A549 (cell line): ENCODE results near the gene ARHGDIG. TPM values are rescaled to one million over a fixed set of nuclear protein-coding genes. Genes with fewer than 3 reads are reported as not detected.
A peak's percentile ranks its signal among the peaks of the same experiment; 100 is the strongest.

ENCODE experiments used
- ATAC-seq, 2 experiments: fragments of 200-7000 bp in 1 of 2; fragments of >200 bp in 1 of 2; cut with Nextera tagmentation in 1 of 2; cut with Tn5 transposase in 1 of 2; 3 replicates each; pipeline versions ENCODE4 v1.8.0 to v1.9.1; 2018 to 2020; ENCODE audit warnings: mild to moderate bottlenecking in 1 of 2, moderate library complexity in 1 of 2
- CTCF ChIA-PET: fragments of 300-600 bp; sonication (Branson Sonifier 250); formaldehyde crosslinking; extraction: SDS; loops from one replicate; lab custom pipeline; 2021; ENCODE audit warnings: antibody characterized with exemption, inconsistent platforms; lab: Yijun Ruan, JAX
- POLR2A ChIA-PET: fragments of 350-600 bp; formaldehyde crosslinking; extraction: SDS; loops from one replicate; lab custom pipeline; 2021; ENCODE audit warnings: antibody characterized with exemption, inconsistent platforms; lab: Yijun Ruan, JAX
- DNase-seq, 2 experiments: peaks; one replicate each; pipeline versions ENCODE4 v3.0.0 to v3.0.0-alpha.2; 2011 to 2016; ENCODE audit warnings: low read depth in 1 of 2, low spot score in 1 of 2
- FAIRE-seq: peaks from 2 replicates; lab custom pipeline; 2011; peaks lifted over from hg19 to GRCh38; lab: Jason Lieb, UNC
- H3K27ac ChIP-seq, 2 experiments: fragments of >200 bp; sonication (Bioruptor Twin); formaldehyde crosslinking; 3 replicates each; pipeline ENCODE4 v1.5.1; 2016 to 2017
- H3K4me1 ChIP-seq: fragments of >200 bp; sonication (Bioruptor Twin); formaldehyde crosslinking; 3 replicates; pipeline ENCODE4 v1.6.1; 2016
- H3K4me2 ChIP-seq: fragments of >200 bp; sonication (Bioruptor Twin); formaldehyde crosslinking; 3 replicates; pipeline ENCODE4 v1.6.1; 2016
- H3K4me3 ChIP-seq: fragments of >200 bp; sonication (Bioruptor Twin); formaldehyde crosslinking; 3 replicates; pipeline ENCODE4 v1.5.1; 2016
- H3K9me3 ChIP-seq: fragments of >200 bp; sonication (Bioruptor Twin); formaldehyde crosslinking; 3 replicates; pipeline ENCODE4 v1.6.1; 2016
- BHLHE40 ChIP-seq: IDR thresholded peaks from 2 replicates; pipeline ENCODE4 v1.6.1; 2012; ENCODE audit warnings: low read depth, low read length, inconsistent platforms
- CBX2 ChIP-seq: fragments of 200-600 bp; sonication (generic); IDR thresholded peaks from 2 replicates; pipeline ENCODE4 v1.6.1; 2016; ENCODE audit warnings: low read depth, mild to moderate bottlenecking, borderline replicate concordance
- CEBPB ChIP-seq, 2 experiments: fragments of >200 bp in 1 of 2; sonication (Bioruptor Twin) in 1 of 2; formaldehyde crosslinking in 1 of 2; IDR thresholded peaks; 2 replicates each; pipeline ENCODE4 v1.6.1; 2012 to 2016
- CHD2 ChIP-seq: fragments of 150-350 bp; IDR thresholded peaks from 2 replicates; pipeline ENCODE4 v1.6.1; 2014; ENCODE audit warnings: low read length; ENCODE audit not compliant: partially characterized antibody
- EP300 ChIP-seq, 2 experiments: fragments of >200 bp; sonication (Bioruptor Twin); formaldehyde crosslinking; IDR thresholded peaks; 2 replicates in 1 of 2; 3 replicates in 1 of 2; pipeline ENCODE4 v1.6.1; 2016 to 2017
- ESRRA ChIP-seq: fragments of 150-350 bp; IDR thresholded peaks from 2 replicates; pipeline ENCODE4 v1.6.1; 2014; ENCODE audit warnings: mild to moderate bottlenecking, low read length, borderline replicate concordance
- HDAC2 ChIP-seq: fragments of 200-600 bp; sonication (generic); IDR thresholded peaks from 2 replicates; pipeline ENCODE4 v1.6.1; 2016
- HOXB5 ChIP-seq: fragments of 250-450 bp; sonication (Bioruptor Pico); IDR thresholded peaks from 2 replicates; pipeline ENCODE4 v1.5.0; 2020; ENCODE audit warnings: mild to moderate bottlenecking, moderate library complexity
- JUNB ChIP-seq: fragments of >200 bp; sonication (Bioruptor Twin); formaldehyde crosslinking; IDR thresholded peaks from 2 replicates; pipeline ENCODE4 v1.6.1; 2016
- KDM5A ChIP-seq: fragments of 200-600 bp; sonication (generic); IDR thresholded peaks from 2 replicates; pipeline ENCODE4 v1.6.1; 2016; ENCODE audit warnings: antibody characterized with exemption, mild to moderate bottlenecking
- MYC ChIP-seq: IDR thresholded peaks from 2 replicates; pipeline ENCODE4 v1.6.1; 2012; ENCODE audit warnings: mild to moderate bottlenecking, inconsistent platforms, low read length, improper control_type of control experiment, borderline replicate concordance
- NR3C1 ChIP-seq: fragments of >200 bp; sonication (Bioruptor Twin); formaldehyde crosslinking; IDR thresholded peaks from 3 replicates; pipeline ENCODE4 v1.6.1; 2017
- RAD21 ChIP-seq, 2 experiments: fragments of >200 bp in 1 of 2; sonication (Bioruptor Twin) in 1 of 2; formaldehyde crosslinking in 1 of 2; IDR thresholded peaks in 1 of 2; conservative IDR thresholded peaks in 1 of 2; 2 replicates in 1 of 2; 3 replicates in 1 of 2; pipeline ENCODE4 v1.6.1; 2012 to 2018; ENCODE audit warnings: inconsistent platforms in 1 of 2
- SREBF2 ChIP-seq: fragments of 450-650 bp; IDR thresholded peaks from 2 replicates; pipeline ENCODE4 v1.6.1; 2014; ENCODE audit warnings: mild to moderate bottlenecking, moderate library complexity
- TP53 ChIP-seq: fragments of 250-450 bp; sonication (Bioruptor Pico); IDR thresholded peaks from 2 replicates; pipeline ENCODE4 v1.5.0; 2021; ENCODE audit warnings: mild to moderate bottlenecking, moderate library complexity
- ZFP36 ChIP-seq: fragments of 450-650 bp; IDR thresholded peaks from 2 replicates; pipeline ENCODE4 v1.6.1; 2014; ENCODE audit warnings: borderline replicate concordance; ENCODE audit not compliant: partially characterized antibody
- ZNF302 ChIP-seq: fragments of 250-450 bp; sonication (Bioruptor Pico); IDR thresholded peaks from 2 replicates; pipeline ENCODE4 v1.9.0; 2021; ENCODE audit warnings: inconsistent platforms, mild to moderate bottlenecking, moderate library complexity
- WGBS: methylation state at CpG from one replicate; pipeline ENCODE4 v1.1.6; 2017; ENCODE audit errors: missing lambda C conversion rate; 5-methylcytosine and 5-hydroxymethylcytosine counted together
- polyA minus RNA-seq: library from RNA; depleted of rRNA, polyadenylated mRNA; stranded (reverse); fragments of >200 nt; gene quantifications from 2 replicates; pipeline ENCODE4 v1.2.3, GENCODE V29; 2011; rRNA and poly(A)+ RNA removed
- polyA plus RNA-seq, 4 experiments: library from polyadenylated mRNA; depleted of rRNA in 3 of 4; stranded (reverse); fragments of >200 nt; fragmentation: RNase III in 1 of 4; extraction: RNeasy Plus Mini Kit Qiagen cat#74134 plus additional on column Dnase treatment in 1 of 4; gene quantifications; 2 replicates in 3 of 4; 3 replicates in 1 of 4; pipeline ENCODE4 v1.2.3, GENCODE V29; 2011 to 2017
- TF ChIP-seq, protein P1 (sequence below): fragments of >200 bp; sonication (Bioruptor Twin); formaldehyde crosslinking; IDR thresholded peaks from 2 replicates; pipeline ENCODE4 v1.6.1; 2016
- TF ChIP-seq, protein P2 (sequence below): fragments of 250-450 bp; sonication (Bioruptor Pico); IDR thresholded peaks from 2 replicates; pipeline ENCODE4 v1.5.0; 2021; ENCODE audit warnings: mild to moderate bottlenecking, moderate library complexity, borderline replicate concordance
- TF ChIP-seq, protein P3 (sequence below): fragments of 200-600 bp; sonication (generic); IDR thresholded peaks from 2 replicates; pipeline ENCODE4 v1.6.1; 2016; ENCODE audit warnings: antibody characterized with exemption, mild to moderate bottlenecking, moderate library complexity

Gene ARHGDIG
- polyA plus RNA-seq (2011; rRNA removed) (0.82 and 1.1 TPM in 2 replicates), polyA plus RNA-seq (2017; fragmentation: RNase III; extraction: RNeasy Plus Mini Kit Qiagen cat#74134 plus additional on column Dnase treatment) (1.3 to 1.9 TPM (median 1.4 TPM) in 3 replicates), polyA minus RNA-seq (0.83 and 0.97 TPM in 2 replicates)
- polyA plus RNA-seq (2012; cell fraction: cytosol; rRNA removed), result 2.8 and 3.7 TPM in 2 replicates
- 5.4 and 5.6 TPM in 2 replicates for polyA plus RNA-seq (2012; cell fraction: nucleus; rRNA removed)

DNA sequence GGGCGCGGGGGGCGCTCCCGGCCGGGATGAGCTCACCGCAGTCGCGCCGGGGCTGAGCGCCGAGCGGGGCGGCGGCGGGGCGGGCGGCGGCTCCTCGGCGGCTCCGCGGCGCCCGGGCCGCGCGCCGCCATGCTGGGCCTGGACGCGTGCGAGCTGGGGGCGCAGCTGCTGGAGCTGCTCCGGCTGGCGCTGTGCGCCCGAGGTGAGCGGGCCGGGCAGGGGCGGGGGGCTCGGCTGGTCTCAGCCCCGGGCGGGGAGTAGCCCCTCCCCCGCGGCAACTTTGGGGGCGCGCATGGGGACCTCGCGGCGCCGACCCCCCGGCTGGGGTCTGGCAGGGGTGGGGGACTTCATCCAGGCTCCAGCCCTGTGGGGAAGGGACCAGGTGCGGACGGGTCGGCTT, at the start of gene ARHGDIG:
TSS of gene ARHGDIG (plus strand) at position 40 of the 400 bp plus-strand sequence. CDS start at position 130, 90 bp downstream.
- ATAC-seq (no peak), DNase-seq (no peak), FAIRE-seq (no peak)
- POLR2A ChIA-PET, result no interaction called here
- no peaks in the 10 kb centered on the region for H3K9me3 ChIP-seq
- peak within 1 kb of the TSS; percentile 57 for H3K4me3 ChIP-seq
- H3K27ac ChIP-seq, result peak within 1 kb of the TSS; percentile 63 to 89
- CTCF ChIA-PET, result interaction anchor here (1.3 to 2.2 kb wide), 2 partner anchors 82 to 184 kb away, joined by 5 read pairs; no protein-coding TSS in a partner anchor
- peaks cover 6% of the 10 kb centered on the region; the same call in 1 of the 3 replicates for H3K4me1 ChIP-seq
- TF ChIP-seq SREBF2 (no peak), ESRRA (no peak), CEBPB (IDR thresholded peaks at IDR 0.05) (no peak), HOXB5 (CRISPR knock-in tag) (no peak), ZFP36 (no peak), MYC (no peak), EP300 (IDR thresholded peaks at IDR 0.05) (no peak)
- TF ChIP-seq, protein P1, sequence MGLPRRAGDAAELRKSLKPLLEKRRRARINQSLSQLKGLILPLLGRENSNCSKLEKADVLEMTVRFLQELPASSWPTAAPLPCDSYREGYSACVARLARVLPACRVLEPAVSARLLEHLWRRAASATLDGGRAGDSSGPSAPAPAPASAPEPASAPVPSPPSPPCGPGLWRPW, result no peak
- TF ChIP-seq, protein P2, sequence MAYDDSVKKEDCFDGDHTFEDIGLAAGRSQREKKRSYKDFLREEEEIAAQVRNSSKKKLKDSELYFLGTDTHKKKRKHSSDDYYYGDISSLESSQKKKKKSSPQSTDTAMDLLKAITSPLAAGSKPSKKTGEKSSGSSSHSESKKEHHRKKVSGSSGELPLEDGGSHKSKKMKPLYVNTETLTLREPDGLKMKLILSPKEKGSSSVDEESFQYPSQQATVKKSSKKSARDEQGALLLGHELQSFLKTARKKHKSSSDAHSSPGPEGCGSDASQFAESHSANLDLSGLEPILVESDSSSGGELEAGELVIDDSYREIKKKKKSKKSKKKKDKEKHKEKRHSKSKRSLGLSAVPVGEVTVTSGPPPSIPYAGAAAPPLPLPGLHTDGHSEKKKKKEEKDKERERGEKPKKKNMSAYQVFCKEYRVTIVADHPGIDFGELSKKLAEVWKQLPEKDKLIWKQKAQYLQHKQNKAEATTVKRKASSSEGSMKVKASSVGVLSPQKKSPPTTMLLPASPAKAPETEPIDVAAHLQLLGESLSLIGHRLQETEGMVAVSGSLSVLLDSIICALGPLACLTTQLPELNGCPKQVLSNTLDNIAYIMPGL, result no peak
- H3K4me2 ChIP-seq, result peak within 1 kb of the TSS; percentile 99
- WGBS, result 22% methylated on average over 11 of the region's 54 CpGs

DNA sequence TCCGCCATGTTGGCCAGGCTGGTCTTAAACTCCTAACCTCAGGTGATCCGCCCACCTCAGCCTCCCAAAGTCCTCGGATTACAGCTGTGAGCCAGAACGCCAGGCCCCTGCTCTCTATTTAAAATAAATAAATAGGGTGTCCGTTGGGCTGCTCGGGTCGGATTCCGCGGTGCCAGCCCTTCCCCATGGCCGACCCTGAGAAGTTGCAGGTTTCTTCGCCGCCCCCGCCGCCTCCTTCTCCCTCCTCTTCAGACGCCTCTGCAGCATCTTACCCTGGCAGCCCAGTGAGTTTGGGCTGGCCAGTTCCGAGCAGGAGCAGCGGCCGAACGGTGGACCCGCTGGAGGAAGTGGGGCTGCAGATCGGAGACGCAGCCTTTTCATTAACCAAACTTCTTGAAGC, 49.4 kb upstream of the ARHGDIG start:
- Histone ChIP-seq H3K4me2 (no peak overlapping the region), H3K9me3 (no peaks in the 10 kb centered on the region), H3K27ac (no peak overlapping the region), H3K4me1 (peaks cover 15% of the 10 kb centered on the region), H3K4me3 (no peak overlapping the region)
- 92% methylated on average over 18 of the region's 22 CpGs for WGBS
- ATAC-seq (no peak), FAIRE-seq (no peak), DNase-seq (no peak)
- POLR2A ChIA-PET, result no interaction called here
- TF ChIP-seq KDM5A, result no peak
- no peak for TF ChIP-seq BHLHE40
- TF ChIP-seq TP53, result no peak
- no peak for TF ChIP-seq CEBPB (IDR thresholded peaks at IDR 0.05)
- no peak for TF ChIP-seq ZFP36
- no peak for TF ChIP-seq RAD21 (conservative IDR thresholded peaks at IDR 0.05 in 1 of 2, IDR thresholded peaks at IDR 0.05 in 1 of 2)
- TF ChIP-seq ESRRA, result no peak
- TF ChIP-seq, protein P3, sequence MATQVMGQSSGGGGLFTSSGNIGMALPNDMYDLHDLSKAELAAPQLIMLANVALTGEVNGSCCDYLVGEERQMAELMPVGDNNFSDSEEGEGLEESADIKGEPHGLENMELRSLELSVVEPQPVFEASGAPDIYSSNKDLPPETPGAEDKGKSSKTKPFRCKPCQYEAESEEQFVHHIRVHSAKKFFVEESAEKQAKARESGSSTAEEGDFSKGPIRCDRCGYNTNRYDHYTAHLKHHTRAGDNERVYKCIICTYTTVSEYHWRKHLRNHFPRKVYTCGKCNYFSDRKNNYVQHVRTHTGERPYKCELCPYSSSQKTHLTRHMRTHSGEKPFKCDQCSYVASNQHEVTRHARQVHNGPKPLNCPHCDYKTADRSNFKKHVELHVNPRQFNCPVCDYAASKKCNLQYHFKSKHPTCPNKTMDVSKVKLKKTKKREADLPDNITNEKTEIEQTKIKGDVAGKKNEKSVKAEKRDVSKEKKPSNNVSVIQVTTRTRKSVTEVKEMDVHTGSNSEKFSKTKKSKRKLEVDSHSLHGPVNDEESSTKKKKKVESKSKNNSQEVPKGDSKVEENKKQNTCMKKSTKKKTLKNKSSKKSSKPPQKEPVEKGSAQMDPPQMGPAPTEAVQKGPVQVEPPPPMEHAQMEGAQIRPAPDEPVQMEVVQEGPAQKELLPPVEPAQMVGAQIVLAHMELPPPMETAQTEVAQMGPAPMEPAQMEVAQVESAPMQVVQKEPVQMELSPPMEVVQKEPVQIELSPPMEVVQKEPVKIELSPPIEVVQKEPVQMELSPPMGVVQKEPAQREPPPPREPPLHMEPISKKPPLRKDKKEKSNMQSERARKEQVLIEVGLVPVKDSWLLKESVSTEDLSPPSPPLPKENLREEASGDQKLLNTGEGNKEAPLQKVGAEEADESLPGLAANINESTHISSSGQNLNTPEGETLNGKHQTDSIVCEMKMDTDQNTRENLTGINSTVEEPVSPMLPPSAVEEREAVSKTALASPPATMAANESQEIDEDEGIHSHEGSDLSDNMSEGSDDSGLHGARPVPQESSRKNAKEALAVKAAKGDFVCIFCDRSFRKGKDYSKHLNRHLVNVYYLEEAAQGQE, result no peak
- no peak for TF ChIP-seq HDAC2
- TF ChIP-seq CHD2, result no peak
- no peak for TF ChIP-seq CBX2
- no peak for TF ChIP-seq JUNB
- TF ChIP-seq NR3C1, result no peak
- TF ChIP-seq ZNF302 (CRISPR knock-in tag), result no peak
- CTCF ChIA-PET, result interaction anchor here (0.6 to 0.7 kb wide), 2 partner anchors 15 to 61 kb away, joined by 3 read pairs; no protein-coding TSS in a partner anchor
